ENCODE measurements around the gene ACBD4.

GRCh38 chr17:45113424-45113754, 22.1 kb upstream of the ACBD4 start:
- TF ChIP-seq KAT7 (CRISPR knock-in tag; IDR thresholded peaks at IDR 0.05; ENCODE audit: borderline replicate concordance) (no peak), CREB1 (IDR thresholded peaks at IDR 0.05) (no peak), CREB1 (CRISPR knock-in tag; IDR thresholded peaks at IDR 0.05) (no peak), NCOA2 (CRISPR knock-in tag; IDR thresholded peaks at IDR 0.05) (no peak), PRMT3 (CRISPR knock-in tag; IDR thresholded peaks at IDR 0.05; ENCODE audit: borderline replicate concordance, low read depth) (no peak), ZNF552 (CRISPR knock-in tag; IDR thresholded peaks at IDR 0.05; ENCODE audit: borderline replicate concordance) (no peak), CEBPB (IDR thresholded peaks at IDR 0.05; ENCODE audit: borderline replicate concordance, low read depth, low read length) (no peak), ZNF331 (CRISPR knock-in tag; IDR thresholded peaks at IDR 0.05) (peak; percentile 54; the same call in 1 of the 2 replicates), TAF15 (IDR thresholded peaks at IDR 0.05; ENCODE audit: low read depth, low read length, poor library complexity, severe bottlenecking) (no peak), POLR2A (IDR thresholded peaks at IDR 0.05; ENCODE audit: insufficient read depth in 1 of 2, low read depth in 2 of 2, low read length in 2 of 2) (no peak), ZNF777 (CRISPR knock-in tag; IDR thresholded peaks at IDR 0.05) (no peak), ZNF501 (CRISPR knock-in tag; IDR thresholded peaks at IDR 0.05) (no peak)
- TF ChIP-seq, protein P1, sequence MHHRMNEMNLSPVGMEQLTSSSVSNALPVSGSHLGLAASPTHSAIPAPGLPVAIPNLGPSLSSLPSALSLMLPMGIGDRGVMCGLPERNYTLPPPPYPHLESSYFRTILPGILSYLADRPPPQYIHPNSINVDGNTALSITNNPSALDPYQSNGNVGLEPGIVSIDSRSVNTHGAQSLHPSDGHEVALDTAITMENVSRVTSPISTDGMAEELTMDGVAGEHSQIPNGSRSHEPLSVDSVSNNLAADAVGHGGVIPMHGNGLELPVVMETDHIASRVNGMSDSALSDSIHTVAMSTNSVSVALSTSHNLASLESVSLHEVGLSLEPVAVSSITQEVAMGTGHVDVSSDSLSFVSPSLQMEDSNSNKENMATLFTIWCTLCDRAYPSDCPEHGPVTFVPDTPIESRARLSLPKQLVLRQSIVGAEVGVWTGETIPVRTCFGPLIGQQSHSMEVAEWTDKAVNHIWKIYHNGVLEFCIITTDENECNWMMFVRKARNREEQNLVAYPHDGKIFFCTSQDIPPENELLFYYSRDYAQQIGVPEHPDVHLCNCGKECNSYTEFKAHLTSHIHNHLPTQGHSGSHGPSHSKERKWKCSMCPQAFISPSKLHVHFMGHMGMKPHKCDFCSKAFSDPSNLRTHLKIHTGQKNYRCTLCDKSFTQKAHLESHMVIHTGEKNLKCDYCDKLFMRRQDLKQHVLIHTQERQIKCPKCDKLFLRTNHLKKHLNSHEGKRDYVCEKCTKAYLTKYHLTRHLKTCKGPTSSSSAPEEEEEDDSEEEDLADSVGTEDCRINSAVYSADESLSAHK (CRISPR knock-in tag; IDR thresholded peaks at IDR 0.05; ENCODE audit: borderline replicate concordance) = no peak
- TF ChIP-seq, protein P2, sequence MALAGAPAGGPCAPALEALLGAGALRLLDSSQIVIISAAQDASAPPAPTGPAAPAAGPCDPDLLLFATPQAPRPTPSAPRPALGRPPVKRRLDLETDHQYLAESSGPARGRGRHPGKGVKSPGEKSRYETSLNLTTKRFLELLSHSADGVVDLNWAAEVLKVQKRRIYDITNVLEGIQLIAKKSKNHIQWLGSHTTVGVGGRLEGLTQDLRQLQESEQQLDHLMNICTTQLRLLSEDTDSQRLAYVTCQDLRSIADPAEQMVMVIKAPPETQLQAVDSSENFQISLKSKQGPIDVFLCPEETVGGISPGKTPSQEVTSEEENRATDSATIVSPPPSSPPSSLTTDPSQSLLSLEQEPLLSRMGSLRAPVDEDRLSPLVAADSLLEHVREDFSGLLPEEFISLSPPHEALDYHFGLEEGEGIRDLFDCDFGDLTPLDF (CRISPR knock-in tag; IDR thresholded peaks at IDR 0.05) = no peak
